ENCODE data around the gene STAG2. TPM values are rescaled to one million over a fixed set of nuclear protein-coding genes. Genes with fewer than 3 reads are reported as not detected.

Gene STAG2
- total RNA-seq, 1 experiment from 2014 or later, result 66.3 TPM

- no peak overlapping the region for H3K27ac ChIP-seq (ENCODE audit: low read depth, low read length)
- H3K4me2 ChIP-seq (ENCODE audit: low read length), result no peak overlapping the region
- H3K9me3 ChIP-seq (ENCODE audit: control insufficient read depth in 1 of 2, insufficient read depth in 1 of 2, low read depth in 1 of 2, low read length in 2 of 2), result no peaks in the 10 kb centered on the region
- H3K36me3 ChIP-seq (ENCODE audit: control insufficient read depth in 1 of 2, insufficient read depth in 2 of 2, low read length in 2 of 2), result no peaks in the 10 kb centered on the region
- no peaks in the 10 kb centered on the region; the same call in 1 of the 2 replicates for H4K20me1 ChIP-seq (ENCODE audit: insufficient read depth)
- intact Hi-C loops (cut with micrococcal nuclease), result no loop called here
- H3K4me1 ChIP-seq (ENCODE audit: control insufficient read depth in 1 of 2, insufficient read depth in 2 of 2, low read length in 2 of 2), result no peaks in the 10 kb centered on the region; a peak in 1 of 4 replicates
- TF ChIP-seq POLR2AphosphoS5 (IDR thresholded peaks at IDR 0.05; ENCODE audit: low read depth, low read length) (no peak), ZNF274 (IDR thresholded peaks at IDR 0.05; ENCODE audit: low read depth, low read length) (no peak), MAX (IDR thresholded peaks at IDR 0.05) (no peak), TCF7L2 (IDR thresholded peaks at IDR 0.05; ENCODE audit: borderline replicate concordance, extremely low read depth, insufficient read depth, insufficient read length) (no peak), EGR1 (IDR thresholded peaks at IDR 0.05; ENCODE audit: low read depth) (no peak)
- TF ChIP-seq, protein P1, sequence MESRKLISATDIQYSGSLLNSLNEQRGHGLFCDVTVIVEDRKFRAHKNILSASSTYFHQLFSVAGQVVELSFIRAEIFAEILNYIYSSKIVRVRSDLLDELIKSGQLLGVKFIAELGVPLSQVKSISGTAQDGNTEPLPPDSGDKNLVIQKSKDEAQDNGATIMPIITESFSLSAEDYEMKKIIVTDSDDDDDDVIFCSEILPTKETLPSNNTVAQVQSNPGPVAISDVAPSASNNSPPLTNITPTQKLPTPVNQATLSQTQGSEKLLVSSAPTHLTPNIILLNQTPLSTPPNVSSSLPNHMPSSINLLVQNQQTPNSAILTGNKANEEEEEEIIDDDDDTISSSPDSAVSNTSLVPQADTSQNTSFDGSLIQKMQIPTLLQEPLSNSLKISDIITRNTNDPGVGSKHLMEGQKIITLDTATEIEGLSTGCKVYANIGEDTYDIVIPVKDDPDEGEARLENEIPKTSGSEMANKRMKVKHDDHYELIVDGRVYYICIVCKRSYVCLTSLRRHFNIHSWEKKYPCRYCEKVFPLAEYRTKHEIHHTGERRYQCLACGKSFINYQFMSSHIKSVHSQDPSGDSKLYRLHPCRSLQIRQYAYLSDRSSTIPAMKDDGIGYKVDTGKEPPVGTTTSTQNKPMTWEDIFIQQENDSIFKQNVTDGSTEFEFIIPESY (IDR thresholded peaks at IDR 0.05; ENCODE audit: extremely low read depth, insufficient replicate concordance, low read length), result no peak
- DNase-seq (ENCODE audit: low read depth, low spot score) (no peak), ATAC-seq (no peak)
- H3K79me2 ChIP-seq (ENCODE audit: insufficient read depth, low read length), result peaks cover 87% of the 10 kb centered on the region
- BruUV-seq (replicated peaks), result no TSS peak
- ChIA-PET CTCF (no interaction called here), RAD21 (ENCODE audit: low non-redundant PET in 1 of 2, low total read pairs in 2 of 2, uncharacterized antibody in 2 of 2, unreplicated experiment in 2 of 2) (no interaction called here), POLR2A (no interaction called here)
- no peaks in the 10 kb centered on the region for H3K9me2 ChIP-seq (ENCODE audit: insufficient read depth)
- H3K4me3 ChIP-seq (replicated peaks in 1 of 2; ENCODE audit: low read depth in 1 of 2, low read length in 2 of 2), result no peak overlapping the region
- H3K27me3 ChIP-seq (ENCODE audit: insufficient read depth, low read length), result no peaks in the 10 kb centered on the region
- H2AFZ ChIP-seq (ENCODE audit: low read depth, low read length, poor library complexity, severe bottlenecking), result no peak overlapping the region
- H3K9ac ChIP-seq (ENCODE audit: low read length), result no peak overlapping the region
Measured at GRCh38 chrX:123994730-123995129, 33.2 kb downstream of the STAG2 start.

DNA sequence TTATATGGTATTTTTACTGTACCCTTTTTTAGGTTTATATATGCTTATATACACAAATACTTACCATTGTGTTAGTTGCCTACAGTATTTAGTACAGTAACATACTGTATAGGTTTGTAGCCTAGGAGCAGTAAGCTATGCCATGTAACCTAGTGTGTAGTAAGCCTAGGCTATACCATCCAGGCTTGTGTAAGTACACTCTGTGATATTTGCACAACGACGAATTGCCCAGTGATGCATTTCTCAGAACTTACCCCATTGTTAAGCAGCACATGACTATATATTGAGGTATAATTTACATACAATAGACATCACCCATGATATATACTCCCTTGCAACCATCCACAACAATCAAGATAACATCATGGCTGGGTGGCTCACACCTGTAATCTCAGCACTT lies 40.1 kb downstream of the STAG2 start:
- no peaks in the 10 kb centered on the region for H3K36me3 ChIP-seq (ENCODE audit: control insufficient read depth in 1 of 2, insufficient read depth in 2 of 2, low read length in 2 of 2)
- no peak overlapping the region for H3K9ac ChIP-seq (ENCODE audit: low read length)
- intact Hi-C loops (cut with micrococcal nuclease), result no loop called here
- no TSS peak for BruUV-seq (replicated peaks)
- no peaks in the 10 kb centered on the region for H3K27me3 ChIP-seq (ENCODE audit: insufficient read depth, low read length)
- POLR2A ChIA-PET, result no interaction called here
- no peaks in the 10 kb centered on the region for H3K4me1 ChIP-seq (ENCODE audit: control insufficient read depth in 1 of 2, insufficient read depth in 2 of 2, low read length in 2 of 2)
- no peak for DNase-seq (ENCODE audit: low read depth, low spot score)
- no peak overlapping the region for H3K27ac ChIP-seq (ENCODE audit: low read depth, low read length)
- no peak overlapping the region for H2AFZ ChIP-seq (ENCODE audit: low read depth, low read length, poor library complexity, severe bottlenecking)
- H4K20me1 ChIP-seq (ENCODE audit: insufficient read depth), result no peaks in the 10 kb centered on the region
- peaks cover 85% of the 10 kb centered on the region for H3K79me2 ChIP-seq (ENCODE audit: insufficient read depth, low read length)
- CTCF ChIA-PET, result no interaction called here
- no peak overlapping the region for H3K4me3 ChIP-seq (replicated peaks in 1 of 2; ENCODE audit: low read depth in 1 of 2, low read length in 2 of 2)
- no peaks in the 10 kb centered on the region for H3K9me2 ChIP-seq (ENCODE audit: insufficient read depth)
- H3K4me2 ChIP-seq (ENCODE audit: low read length), result no peak overlapping the region
- H3K9me3 ChIP-seq (ENCODE audit: control insufficient read depth in 1 of 2, insufficient read depth in 1 of 2, low read depth in 1 of 2, low read length in 2 of 2), result no peaks in the 10 kb centered on the region
- RAD21 ChIA-PET (ENCODE audit: low non-redundant PET in 1 of 2, low total read pairs in 2 of 2, uncharacterized antibody in 2 of 2, unreplicated experiment in 2 of 2), result no interaction called here
- ATAC-seq, result no peak
- TF ChIP-seq SP1 (IDR thresholded peaks at IDR 0.05; ENCODE audit: low read depth) (no peak), POLR2A (IDR thresholded peaks at IDR 0.05; ENCODE audit: borderline replicate concordance, extremely low read depth, insufficient read depth, insufficient read length) (no peak), MAX (IDR thresholded peaks at IDR 0.05) (no peak), TCF7L2 (IDR thresholded peaks at IDR 0.05; ENCODE audit: borderline replicate concordance, extremely low read depth, insufficient read depth, insufficient read length) (no peak), EZH2 (IDR thresholded peaks at IDR 0.05) (no peak), FOSL1 (IDR thresholded peaks at IDR 0.05; ENCODE audit: low read depth) (no peak), JUND (IDR thresholded peaks at IDR 0.05) (no peak), ZFX (IDR thresholded peaks at IDR 0.05) (no peak), EZH2phosphoT487 (IDR thresholded peaks at IDR 0.05; ENCODE audit: borderline replicate concordance) (no peak), ZNF274 (IDR thresholded peaks at IDR 0.05; ENCODE audit: low read depth, low read length) (no peak), ELF1 (IDR thresholded peaks at IDR 0.05; ENCODE audit: borderline replicate concordance, low read depth) (no peak)
- TF ChIP-seq, protein P2, sequence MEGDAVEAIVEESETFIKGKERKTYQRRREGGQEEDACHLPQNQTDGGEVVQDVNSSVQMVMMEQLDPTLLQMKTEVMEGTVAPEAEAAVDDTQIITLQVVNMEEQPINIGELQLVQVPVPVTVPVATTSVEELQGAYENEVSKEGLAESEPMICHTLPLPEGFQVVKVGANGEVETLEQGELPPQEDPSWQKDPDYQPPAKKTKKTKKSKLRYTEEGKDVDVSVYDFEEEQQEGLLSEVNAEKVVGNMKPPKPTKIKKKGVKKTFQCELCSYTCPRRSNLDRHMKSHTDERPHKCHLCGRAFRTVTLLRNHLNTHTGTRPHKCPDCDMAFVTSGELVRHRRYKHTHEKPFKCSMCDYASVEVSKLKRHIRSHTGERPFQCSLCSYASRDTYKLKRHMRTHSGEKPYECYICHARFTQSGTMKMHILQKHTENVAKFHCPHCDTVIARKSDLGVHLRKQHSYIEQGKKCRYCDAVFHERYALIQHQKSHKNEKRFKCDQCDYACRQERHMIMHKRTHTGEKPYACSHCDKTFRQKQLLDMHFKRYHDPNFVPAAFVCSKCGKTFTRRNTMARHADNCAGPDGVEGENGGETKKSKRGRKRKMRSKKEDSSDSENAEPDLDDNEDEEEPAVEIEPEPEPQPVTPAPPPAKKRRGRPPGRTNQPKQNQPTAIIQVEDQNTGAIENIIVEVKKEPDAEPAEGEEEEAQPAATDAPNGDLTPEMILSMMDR (IDR thresholded peaks at IDR 0.05 in 2 of 3, conservative IDR thresholded peaks at IDR 0.05 in 1 of 3; ENCODE audit: borderline replicate concordance in 1 of 3, insufficient read depth in 1 of 3, low read depth in 2 of 3, low read length in 2 of 3), result no peak
- TF ChIP-seq, protein P3, sequence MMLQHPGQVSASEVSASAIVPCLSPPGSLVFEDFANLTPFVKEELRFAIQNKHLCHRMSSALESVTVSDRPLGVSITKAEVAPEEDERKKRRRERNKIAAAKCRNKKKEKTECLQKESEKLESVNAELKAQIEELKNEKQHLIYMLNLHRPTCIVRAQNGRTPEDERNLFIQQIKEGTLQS (IDR thresholded peaks at IDR 0.05), result no peak

Measured in HCT116 (cell line).